Anterior cingulate cortex (tissue), 58 donors: ENCODE results near the gene TMEM26.
A peak's percentile ranks its signal among the peaks of the same experiment; 100 is the strongest.

Source experiments
- DNase-seq, 58 donors: peaks; one replicate each; lab custom pipeline; 2025; lab: John Stamatoyannopoulos, UW

The TMEM26 gene

DNA sequence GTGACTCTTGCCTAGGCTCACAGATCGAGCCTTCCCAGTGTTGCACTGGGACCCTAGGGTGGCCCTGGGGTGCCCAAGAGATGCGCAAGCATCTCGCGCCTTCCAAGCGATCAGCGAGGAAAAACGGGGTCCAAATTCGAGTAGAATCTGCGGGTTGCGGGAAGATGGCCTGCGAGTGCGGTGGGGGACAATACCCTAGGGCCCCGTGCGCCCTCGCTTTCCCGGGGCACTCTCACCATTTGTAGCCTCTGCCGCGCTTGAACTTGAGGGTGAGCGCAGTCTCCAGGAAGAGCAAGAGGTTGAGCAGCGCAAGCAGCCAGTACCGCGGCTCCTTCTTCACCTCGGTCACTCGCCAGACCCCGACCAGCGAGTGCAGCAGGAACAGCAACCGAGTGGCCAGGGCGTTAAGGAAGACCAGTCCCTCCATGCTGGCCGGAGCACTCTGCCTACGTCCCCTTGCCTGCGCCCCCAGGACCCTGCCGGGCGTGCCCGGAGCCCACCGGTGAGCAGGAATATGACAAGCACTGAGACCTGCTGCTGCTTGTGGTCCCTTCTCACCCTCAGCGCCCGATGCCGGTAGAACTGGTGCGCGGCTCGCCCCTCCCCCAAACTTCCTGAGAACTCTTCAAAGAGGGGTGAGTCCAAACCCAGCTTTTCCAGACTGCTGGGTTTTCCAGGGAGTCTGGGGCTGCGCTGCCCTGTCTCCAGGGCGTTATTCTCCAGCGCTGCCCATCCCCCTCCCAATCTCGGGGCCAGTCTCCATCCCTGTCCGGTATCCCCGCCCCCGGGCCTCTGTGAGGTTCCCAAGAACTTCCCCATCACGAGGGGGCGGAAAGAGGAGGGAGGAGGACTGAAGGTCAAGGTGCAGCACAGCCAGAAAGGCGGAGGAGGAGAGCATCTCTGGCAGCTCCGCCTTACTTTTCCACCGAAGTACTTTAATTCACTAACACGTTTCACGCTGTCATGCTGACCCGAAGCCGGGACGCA, at the start of gene TMEM26:
TMEM26 (minus strand) TSS at position 727 of the 987 bp plus-strand sequence; CDS start at position 427, 300 bp downstream.
- peak in 4 of 58 donors; percentile 10 to 47 (median 32) for DNase-seq

DNA sequence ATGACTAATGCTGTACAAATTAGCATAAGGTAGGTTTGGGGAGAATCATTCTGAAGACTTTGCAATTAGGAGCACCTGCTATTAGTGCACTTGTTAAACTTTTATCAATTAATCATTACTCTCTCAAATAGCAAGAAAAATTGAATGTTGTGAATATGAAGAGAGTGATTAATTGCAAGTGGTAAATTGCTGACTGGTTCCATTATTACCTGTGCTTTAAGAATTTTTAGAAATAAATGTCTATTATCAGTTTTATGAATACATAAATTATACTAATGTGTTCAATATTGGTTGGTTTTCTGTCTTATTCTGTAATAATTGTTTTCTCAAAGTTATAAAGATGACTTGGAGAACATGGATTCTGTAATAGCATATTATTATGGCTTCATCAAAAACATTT, 47.3 kb upstream of the TMEM26 start:
- no peak for DNase-seq

DNA sequence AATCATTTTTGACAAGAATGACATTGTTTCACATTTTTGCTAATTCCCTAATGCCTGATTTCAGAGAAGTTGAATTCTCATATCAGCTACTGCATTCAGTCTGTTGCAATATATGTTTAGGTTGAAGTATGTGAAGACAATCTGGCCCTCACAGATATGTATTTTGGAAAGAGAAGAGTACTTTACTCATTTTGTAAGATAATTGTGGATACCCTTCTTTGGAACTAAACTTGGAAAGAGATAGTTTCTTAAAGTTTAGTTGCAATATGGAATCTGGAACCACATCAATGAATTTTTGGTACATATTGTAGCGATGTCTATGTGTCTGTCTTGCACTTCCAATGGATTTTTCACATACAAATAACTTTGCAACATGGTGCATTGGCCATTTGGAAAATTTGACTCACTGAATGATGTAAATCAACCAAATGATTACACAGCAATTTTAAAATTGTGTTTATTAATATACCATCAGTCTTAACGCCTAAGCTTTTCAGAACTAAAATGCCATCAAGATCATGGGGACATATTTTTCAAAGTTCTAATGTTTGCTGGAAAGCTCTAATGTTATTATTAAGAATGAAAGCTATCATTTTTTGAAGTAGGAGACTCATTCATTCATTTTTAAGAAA, 39.3 kb upstream of the TMEM26 start:
- DNase-seq = no peak

DNA sequence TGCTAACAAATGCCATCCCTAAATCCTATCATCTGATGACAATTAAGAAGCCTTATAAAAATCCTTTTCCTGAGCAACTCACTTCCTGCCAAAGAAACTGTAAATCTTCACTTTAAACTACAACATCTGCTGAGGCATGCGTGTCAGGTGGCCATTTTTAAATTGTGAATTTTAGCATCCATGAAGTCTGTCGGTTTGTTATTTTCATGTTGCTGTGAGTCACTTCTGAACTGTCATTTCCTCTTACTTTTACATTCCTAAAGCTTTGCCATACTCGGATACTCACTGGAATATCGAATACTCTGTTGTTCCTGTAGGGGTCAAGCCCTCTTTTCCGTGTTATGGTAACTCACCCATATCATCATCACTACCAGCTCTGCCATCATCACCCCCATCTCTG, 34.3 kb upstream of the TMEM26 start:
- DNase-seq = no peak

DNA sequence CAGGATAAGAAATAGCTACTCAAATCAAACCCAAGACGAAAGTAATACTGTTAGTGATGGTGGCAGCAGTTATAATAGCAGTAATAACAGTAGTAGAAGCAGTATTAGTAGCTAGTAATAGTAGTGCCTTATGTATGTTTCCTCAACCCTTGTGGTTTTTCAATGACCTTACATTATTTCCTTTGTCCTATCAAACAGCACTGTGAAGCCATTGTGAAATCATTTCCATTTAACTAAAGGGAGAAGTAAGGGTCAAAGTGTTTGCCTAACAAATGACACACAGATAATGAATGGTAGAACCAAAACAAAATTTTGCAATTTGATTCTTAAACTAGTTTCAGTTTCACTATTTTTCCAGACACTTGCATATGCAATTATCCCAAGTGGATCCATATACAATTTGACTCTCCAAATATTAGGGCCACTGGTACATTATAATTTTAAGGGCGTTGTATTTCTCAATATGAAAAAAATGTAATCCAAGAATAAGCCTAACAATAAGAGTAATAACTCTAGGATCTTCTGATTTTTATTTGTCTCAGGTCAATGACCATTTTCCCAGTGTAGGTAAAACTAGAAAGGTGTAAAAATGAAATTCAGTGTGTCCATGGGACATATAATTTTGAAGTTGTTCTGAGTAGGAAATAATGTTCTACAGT, 33.7 kb upstream of the TMEM26 start:
- DNase-seq = no peak

DNA sequence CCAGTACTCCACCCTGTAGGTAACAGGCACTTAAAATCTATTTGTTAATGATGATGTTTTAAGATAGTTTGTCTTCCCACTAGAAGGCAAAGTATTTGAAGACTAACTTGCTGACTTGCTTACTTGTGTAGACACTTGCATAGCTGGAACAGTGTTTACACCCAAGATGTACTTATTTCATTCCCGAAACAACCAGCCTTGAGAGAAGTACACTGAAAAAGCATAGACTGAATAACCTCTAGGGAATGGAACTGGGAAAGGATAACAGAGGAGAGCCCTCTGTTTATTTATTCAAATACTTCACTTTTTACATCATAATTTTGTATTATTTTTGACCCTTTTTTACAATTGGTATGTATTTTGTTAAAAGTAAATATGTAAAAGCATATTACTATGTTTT, 33.1 kb upstream of the TMEM26 start:
- no peak for DNase-seq

DNA sequence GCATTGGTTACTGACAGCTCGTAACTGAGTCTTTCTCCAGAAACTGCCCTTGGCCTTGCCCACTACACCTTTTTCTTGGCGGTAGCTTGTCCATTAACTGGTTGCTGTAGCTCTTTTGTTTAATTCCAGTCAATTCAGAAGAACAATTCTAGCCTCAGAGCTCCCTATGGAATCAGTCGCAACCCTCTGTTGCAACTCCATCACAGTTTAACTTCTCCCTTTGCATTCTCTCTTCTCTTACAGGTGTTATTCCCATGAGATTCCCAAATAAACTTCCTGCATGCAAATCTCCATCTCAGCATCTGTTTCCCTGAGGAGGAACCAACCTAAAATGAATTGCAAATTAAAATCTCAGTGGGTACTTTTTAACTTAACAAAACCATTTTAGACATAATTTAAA, 28.4 kb upstream of the TMEM26 start:
- no peak for DNase-seq

DNA sequence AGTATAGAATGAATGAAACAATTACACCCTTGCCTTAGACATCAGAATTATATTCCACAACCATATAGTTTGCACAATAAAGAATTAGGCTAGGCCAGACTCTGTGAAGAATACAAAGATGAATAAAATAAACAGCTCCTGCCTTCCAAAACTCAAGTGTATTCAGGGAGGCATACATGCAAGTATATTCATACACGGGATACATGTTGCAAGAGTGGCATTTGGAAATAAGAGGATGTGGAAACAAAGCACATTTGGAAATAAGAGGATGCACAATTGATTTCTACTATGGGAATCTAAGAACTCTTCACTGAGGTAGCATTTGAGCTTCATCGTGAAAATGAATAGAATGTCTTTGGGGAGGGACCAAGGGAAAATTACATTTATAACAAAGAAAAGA, 27.0 kb upstream of the TMEM26 start:
- no peak for DNase-seq

DNA sequence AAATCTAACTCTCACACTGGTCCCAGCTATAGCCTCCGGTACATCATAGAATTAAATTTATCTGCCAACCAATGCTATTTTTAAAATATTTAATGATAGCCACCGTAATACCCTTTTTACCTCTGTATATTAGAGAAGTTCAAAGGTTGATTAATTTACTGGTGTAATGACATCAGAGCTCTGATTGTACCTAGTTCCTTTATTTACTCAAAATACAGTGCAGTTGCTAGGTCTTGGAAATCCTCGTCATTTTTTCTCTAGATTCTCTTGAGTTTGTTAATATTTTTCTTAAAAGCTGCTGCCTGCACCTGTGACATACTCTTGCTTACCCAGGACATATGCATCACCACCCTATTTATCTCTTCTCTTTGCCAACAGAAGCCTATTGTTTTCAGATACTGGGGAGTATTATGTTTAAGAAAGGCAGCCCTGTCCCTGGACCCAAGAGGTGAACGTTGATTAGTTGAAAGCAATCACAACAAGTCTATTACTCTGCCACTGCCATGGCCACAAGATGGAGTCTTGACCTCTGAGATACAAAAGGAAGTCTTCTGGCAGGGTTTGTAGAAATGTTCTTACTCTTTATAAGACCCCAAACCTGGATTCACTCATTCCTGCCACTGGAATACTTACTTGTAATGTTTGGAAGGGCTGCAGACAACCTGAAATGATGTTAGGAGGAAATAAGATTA, 25.6 kb upstream of the TMEM26 start:
- DNase-seq = no peak

DNA sequence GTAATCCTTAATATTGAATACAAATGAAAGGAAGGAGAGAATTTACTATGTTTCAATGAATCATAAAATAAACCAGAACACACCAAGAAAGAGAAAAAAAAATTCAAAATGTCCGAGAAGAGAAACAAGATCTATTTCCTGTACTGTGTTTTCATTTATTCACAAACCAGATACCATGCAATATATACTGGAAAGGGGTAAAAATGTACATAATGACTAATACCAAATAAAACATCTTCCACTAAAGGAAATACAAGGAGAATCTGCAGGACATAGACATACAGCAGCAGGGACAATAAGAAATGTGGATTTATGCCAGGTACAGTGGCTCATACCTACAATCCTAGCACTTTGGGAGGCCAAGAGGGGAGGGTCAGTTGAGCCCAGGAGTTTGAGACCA, 24.3 kb upstream of the TMEM26 start:
- DNase-seq = no peak

DNA sequence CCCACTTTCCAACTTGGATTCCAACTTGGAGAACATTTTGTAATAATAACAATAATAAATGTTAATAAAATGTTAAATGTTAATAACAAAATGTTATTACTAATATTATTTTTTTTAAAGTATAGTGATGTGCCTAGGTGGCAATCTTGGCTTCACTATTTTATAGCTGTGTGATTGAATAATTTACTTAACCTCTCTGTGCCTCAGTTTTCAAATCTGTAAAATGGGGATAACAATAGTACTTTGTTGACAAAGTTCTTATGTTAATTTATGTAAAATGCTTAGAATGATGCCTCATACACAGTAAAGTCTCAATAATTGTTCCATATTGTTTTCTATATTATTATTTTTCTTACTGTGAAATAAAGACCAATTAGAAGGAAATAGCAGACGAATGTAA, 23.3 kb upstream of the TMEM26 start:
- DNase-seq = no peak

DNA sequence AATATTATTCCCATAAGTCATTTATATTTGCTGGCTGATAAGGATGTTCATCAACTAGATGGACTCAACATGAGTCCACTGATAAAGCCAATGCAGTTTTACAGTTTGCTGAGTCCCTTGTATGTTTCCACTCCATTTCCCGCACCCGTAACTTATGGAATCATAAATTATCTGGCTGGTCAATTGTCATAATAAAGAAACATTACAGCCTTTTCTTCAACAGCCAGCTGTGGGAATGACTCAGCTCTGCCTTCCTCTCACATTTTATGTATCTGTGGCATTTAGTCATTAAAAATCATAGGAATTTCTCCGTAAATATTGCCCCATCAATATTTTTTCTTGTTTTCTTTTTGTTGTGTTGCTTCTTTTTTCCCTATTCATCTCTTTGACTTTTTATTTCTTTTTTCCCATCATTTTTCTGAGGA, 22.3 kb upstream of the TMEM26 start:
- no peak for DNase-seq

DNA sequence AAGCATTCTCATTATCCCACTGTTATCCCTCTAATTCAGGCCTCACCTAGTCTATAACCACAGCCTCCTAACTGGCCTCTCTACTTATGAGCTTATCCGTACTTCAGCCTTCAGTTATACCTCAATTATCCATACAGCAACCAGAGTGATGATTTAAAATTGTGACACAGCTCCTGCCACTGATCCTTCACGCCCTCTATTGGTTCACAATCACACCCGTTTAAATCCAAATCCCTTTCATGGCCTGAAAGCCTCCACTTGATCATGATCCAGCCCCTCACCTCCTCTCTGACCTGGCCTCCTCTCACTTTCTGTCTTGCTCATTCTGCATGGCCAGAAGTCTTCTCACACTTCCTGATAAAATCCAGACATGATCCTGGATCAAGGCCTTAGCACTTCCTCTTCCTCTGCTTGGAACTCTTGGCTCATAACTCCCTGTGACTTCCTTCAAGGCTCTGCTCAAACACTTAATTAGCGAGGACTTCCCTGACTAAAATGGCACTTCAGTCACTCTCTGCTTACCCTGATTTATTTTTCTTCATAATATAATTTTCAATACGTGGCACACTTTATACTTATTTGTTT, 19.0 kb upstream of the TMEM26 start:
- DNase-seq = no peak

DNA sequence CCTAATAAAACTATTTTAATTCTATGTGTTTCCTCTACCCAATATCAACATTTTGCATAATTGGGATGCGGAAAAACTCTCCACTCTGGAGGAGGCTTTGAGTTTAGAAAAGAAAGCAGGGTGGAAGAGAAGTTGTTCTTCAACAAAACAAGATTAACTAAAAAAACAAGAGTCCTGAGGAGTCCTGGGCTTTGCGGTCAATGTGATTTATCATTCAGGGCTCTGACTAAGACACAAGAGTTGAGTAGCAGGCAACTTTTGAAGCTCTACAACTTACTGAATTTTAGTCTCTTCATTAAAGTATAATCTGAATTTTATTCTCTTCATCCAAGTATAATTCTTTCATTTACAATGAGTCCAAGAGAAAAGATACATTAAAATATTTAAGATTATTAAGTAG, 18.3 kb upstream of the TMEM26 start:
- no peak for DNase-seq

DNA sequence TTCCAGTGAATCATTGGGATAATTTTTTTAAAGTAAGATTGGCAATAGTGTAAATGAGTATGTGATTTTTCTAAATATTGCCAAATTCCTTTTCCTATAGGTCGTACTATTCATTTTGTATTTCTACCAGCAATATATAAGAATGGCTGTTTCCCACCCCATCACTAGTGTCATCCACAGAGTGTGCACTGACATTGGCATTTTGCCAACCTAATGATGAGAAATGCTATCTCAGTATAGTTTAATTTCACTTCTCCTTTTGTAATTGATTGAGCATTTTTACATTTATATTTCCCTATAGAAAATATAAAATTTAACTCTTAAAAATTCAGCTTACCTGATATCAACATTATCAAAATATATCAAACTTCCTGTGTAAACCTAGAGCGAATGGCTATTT, 17.6 kb upstream of the TMEM26 start:
- no peak for DNase-seq

DNA sequence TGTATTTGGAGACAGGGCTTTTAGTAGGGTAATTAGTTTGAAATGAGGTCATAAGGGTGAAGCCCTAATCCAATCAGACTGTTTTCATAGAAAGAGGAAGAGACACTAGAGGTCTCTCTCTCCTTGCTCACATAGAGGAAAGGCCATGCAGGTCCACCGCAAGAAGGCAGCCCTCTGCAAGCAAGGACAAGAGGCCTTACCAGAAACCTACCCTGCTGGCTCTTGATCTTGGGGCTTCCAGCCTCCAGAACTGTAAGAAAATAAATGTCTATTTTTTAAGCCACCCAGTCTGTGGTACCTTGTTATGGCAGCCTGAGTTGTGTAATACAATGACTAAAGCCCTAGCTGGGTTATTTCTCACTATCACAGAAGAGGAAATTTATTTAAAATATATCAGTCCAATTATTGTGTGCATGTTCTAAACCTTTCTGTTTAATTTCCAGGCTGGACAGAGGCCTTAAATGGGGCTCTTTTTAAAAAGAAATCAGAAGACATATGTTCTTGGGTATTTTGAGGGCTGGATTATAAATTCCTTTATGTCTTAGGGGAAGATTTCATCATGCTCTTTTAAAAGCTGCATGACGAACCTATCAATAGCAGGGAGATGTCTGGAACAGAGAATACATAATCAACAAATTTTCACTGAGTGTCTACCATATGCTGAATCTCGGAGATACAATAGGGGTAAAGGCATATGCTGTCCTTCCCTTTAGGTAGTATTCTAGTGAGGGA, 12.9 kb upstream of the TMEM26 start:
- DNase-seq = no peak

DNA sequence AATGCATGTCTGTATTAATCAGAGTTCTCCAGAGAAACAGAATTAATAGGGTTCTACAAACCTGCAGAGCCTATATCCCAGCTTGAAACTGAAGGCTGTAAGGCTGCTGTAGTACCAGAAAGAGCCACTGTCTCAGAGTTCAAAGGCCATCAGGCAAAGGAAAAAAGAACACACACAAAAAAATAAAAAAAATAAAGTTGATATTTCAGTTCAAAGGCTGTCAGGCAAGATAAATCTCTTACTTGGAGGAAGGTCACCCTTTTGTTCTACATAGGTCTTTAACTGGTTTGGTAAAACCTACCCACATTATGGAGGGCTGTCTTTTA, 12.0 kb upstream of the TMEM26 start:
- no peak for DNase-seq

DNA sequence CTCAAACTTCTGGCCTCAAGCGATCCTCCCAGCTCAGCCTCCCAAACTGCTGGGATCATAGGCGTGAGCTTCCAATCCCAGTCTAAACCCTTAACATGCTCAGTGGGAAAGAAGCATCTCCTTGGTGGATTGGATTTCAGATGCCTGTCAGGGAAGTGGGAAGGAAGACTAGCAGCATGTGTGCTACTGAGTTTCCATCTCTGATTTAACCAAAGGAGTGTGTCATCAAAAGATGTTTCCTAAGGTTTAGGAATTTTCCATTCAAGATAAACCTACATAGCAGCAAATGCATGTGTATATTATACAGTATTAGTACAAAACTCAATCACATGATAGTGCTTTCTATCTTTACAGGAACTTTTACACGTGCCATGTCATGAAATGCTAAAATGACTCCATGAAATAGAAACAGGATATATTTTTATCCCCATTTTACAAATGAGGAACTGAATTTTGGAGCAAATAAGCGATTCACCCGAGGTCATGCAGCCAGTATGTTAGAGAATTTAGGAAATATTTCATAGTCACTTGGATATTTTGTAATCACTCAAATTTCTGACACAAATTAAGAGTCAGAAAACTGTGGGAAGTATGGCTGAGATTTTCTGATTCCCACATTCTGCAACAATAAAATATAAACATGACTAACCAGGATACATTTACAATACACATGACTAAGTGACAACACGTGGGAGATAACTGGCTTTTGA, 11.4 kb upstream of the TMEM26 start:
- no peak for DNase-seq
